8988T (cell line): ENCODE data around the gene OSBPL5.
A peak's percentile ranks its signal among the peaks of the same experiment; 100 is the strongest.

Experiments used
- DNase-seq: peaks from one replicate; pipeline ENCODE4 v3.0.0; 2011

The OSBPL5 gene

DNA sequence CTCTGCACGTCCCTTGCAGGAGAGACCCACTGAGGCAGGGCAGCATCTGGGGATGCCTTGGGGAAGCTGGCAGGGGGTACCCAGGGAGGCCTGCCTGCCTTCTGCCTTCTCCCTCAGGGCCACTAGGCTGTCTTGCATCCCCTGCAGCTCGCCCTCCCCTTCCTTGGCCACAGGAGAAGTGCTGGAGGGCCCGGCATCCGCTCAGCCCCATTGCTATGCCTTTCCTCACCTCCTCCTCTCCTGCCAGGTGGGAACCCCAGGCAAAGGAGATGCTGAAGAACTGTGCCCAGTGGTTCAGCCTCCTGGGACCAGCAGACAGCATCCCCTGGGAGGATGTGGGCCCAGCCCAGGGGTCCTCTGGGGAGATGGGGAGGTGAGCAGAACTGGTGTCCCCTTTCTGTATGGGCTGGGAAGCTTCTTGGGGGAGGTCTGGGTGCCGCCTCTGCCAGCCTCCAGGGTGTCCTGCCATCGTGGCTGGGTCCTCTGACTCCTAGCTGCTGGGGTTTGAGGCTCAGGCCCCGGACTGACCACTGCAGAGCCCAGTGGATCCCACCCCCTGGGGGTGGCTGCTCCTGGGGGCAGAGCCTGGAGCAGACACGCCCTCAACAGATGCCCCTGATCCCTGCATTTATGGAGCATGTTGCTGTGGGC, 32.9 kb upstream of the OSBPL5 start:
- DNase-seq = peak; percentile 37

- DNase-seq = no peak
These were observed 32.1 kb upstream of the OSBPL5 start for GRCh38 chr11:3197044-3197695.

DNA sequence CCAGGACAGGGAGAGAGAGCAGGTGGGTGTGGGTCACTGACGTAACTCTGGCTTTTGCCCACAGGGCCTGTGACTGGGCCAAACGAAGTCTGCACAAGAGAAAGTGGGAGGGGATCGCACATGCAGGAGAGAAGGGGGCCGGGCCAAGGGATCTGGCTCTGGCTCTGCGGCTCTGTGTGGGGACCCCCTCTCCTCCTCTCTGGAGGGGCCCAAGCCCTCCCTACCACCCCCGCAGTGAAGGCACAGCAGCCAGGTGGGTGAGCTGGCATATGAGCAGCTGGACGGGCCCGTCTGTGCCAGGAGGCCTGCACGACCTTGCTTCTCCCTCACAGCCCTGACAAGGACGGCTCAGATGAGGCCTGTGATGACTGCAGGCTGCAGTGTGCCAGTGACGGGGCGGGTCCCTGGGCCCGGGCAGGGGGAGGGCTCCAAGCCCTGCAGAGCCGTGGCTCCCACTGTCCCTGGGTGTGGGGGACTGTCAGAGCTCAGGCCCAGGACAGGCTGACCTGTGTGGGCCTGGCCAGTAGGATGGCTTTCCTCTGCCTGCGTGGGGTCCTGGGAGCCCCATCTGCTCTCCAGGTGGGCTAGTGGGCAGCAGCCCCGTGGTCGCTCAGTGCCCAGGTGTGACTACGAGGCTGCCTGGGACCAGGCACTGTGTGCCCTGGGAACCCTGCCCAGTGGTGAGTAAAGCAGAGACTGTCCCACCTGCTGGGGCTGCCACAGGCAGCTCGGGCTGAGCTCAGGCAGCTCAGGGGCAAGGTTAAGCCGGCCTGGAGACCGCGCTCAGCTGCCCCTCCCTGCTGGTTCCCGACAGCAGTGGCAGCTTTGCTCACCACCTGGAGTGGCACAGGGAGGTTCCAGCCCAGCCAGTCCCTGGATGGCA, 31.3 kb upstream of the OSBPL5 start:
- peak; percentile 38 for DNase-seq

DNA sequence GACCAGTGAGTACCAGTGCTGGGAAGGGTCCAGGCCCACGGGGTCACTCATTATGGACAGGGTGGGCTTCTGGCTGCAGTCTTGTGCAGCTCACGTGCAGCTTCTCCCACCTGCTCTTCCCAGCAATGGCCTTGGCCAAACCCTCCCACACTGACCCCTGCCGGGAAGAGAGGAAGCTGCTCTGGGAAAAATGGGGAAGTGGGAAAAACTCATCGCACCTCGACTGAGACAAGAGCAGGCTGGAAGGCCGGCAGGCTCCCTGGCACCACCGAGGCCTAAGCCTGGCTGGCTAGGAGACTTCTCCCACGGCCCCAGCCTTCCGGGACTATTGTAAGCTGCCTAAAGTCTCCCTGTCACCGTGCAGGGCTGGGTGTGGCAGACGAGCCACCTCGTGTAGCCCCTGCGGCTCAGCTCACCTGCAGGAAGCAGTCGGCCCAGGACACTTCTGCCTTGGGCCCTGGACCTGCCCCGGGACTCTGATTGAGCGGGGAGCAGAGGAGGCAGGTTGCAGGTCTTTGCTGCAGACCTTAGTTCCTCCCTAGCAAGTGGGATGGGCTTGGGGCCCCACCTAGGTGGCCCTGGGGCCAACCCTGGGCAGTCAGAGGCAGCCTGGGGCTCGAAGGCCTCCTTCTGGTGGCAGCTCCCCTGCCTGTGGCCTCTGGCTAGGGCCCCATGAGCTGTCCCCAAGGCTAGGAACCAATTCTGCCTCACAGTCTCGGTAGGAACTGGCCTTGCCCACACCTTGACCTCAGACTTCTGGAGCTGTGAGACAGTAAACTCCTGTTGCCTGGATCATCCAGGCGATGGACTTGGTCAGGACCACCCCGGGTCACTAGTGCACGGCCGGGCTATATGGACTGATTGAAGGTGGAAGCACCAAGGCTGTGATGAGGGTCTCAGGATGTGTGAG, 30.4 kb upstream of the OSBPL5 start:
- peak; percentile 81 for DNase-seq

DNA sequence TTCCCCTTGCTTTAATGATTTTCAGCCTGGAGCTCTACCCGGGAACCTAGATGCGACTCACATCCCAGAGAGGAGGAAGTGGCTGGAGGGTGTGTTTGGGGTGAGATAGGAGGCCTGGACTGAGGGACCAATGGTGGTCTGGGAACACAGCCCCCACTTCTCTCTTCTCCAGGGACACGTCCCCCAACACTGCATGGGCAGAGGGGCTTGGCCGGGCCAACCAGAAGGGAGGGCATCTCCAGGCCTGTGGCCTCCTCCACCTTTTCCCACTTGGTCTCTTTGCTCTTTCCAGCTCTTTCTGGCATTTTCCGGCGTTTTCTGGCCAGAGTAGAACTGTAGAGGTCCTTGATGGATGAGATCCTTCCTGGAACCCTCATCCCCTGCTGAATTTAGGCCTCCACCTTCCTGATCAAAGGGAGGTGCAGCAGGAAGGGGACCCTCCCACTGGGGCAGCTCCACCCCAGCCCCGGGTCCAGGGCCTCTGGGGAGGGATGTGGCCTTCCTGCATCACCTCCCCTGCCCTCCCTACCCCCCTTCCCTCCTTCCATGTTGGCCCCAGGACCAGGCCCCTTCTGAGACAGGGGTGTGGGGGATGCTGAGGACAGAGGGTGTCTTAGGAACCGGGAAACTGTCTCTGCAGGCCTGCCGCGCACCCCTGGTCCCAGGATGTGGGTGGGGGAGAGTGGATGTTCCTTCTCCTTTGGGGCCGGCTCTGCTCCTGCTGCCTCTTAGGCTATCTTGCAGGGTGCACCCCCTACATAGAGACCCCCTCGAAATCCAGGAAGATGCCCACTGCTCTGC, 29.1 kb upstream of the OSBPL5 start:
- peak; percentile 24 for DNase-seq

DNA sequence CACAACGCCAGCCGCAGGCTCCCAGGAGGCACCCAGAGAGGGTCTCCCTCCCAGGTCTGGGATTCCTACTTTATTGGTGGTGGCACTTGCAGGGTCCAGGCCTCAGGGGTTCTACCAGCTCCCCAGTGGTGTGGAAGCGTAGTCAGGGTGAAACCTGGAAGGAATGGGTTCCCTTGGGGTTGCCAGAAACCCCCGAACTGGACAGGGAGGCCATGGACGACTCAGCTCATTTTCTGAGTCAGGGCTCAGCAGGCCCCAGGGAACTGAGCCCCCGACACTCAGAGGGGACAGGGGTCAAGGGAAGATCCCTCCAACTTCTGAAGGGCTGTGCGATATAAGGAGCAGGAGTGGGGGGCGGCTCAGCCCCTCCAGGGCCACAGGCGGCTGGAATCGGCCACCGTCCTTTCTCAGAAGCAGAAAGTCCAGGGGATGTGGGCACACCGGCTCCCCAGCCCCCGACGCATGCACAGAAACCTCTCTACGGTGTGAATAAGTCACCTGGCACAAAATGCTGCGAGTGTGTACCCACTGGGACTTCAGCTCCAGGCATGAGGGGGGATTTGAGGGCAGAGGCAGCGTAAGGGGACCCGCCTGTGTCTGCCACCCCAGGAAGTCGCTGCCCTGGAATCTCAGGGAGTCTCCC, 28.4 kb upstream of the OSBPL5 start:
- DNase-seq = peak; percentile 6

DNA sequence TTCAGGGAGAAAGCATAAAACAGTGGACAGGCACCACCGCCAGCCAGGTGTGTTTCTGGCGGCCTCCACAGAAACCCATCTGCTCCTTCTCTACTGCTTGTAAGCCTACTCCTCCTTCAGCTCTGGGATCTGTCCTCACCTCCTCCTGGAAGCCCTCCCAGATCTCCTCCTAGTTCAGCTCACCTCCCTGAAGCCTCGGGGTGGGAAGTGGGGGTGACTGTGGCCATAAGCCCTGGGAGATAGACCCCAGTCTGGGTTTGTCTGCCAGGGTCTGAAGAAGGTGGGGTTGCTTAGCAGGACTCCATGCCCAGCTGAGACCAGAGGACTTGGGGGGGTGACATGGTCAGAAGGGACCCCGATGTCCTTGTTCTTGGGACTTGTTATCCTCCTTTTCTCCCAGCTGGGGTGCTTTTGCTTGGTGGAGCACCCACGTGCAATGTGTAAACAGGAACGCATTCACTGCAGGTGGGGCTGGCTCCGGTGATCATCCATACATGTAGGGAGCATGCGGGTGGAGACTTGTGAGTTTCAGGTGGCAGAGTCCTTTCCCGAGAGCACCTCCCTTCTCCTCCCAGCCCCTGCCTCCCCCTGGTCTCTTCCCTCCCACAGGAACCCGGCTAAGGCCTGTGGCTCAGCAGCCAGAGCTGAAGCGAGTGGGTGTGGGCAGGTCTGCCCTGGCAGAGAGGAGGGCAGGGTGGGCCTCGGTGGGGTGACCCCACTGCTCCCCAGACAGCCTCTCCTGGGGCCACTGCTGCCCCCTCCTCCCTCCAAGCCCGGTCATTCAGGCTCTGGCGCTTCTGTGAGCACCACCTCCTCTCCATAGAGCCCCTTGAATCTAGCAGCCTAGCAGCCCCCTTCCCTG, 27.6 kb upstream of the OSBPL5 start:
- DNase-seq = peak; percentile 23

GRCh38 chr11:3191586-3192324, 26.6 kb upstream of the OSBPL5 start:
- DNase-seq = no peak

- DNase-seq = peak; percentile 4
These were observed 25.5 kb upstream of the OSBPL5 start for GRCh38 chr11:3190600-3190999.

DNA sequence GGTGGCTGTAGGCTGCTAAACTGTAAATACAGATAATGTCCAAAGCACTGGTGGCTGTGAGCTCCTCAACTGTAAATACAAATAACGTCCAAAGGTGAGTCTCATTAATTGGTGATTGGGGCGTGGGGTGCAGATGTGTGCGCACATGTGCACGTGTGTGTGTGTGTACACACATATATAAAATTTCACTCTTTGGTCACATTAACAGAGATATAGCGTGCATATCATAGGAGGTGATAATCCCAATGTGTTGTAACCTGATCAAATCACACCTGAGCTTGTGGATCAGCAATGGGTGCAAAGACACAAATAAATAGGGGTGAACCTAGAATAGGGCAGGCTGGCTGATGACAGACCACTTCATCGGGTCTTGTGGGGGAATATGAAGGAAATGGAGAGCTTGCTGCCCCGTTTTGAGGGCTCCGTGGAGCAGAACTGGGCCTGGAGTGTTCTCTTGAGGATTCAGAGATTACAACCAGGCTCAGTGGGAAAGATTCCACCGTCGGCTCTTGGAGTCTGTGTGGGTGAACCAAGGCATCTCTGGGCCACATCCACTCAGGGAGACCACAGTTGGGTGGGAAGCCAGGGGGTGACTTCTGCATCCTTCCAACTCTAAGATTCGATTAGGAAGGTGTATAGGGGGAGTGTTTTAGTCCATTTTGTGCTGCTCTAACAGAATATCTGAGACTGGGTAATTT, 24.9 kb upstream of the OSBPL5 start:
- peak; percentile 14 for DNase-seq

- DNase-seq = peak; percentile 15
These were observed 24.2 kb upstream of the OSBPL5 start for GRCh38 chr11:3189196-3189843.

GRCh38 chr11:3188496-3189195, 23.5 kb upstream of the OSBPL5 start:
- DNase-seq = peak; percentile 7

DNA sequence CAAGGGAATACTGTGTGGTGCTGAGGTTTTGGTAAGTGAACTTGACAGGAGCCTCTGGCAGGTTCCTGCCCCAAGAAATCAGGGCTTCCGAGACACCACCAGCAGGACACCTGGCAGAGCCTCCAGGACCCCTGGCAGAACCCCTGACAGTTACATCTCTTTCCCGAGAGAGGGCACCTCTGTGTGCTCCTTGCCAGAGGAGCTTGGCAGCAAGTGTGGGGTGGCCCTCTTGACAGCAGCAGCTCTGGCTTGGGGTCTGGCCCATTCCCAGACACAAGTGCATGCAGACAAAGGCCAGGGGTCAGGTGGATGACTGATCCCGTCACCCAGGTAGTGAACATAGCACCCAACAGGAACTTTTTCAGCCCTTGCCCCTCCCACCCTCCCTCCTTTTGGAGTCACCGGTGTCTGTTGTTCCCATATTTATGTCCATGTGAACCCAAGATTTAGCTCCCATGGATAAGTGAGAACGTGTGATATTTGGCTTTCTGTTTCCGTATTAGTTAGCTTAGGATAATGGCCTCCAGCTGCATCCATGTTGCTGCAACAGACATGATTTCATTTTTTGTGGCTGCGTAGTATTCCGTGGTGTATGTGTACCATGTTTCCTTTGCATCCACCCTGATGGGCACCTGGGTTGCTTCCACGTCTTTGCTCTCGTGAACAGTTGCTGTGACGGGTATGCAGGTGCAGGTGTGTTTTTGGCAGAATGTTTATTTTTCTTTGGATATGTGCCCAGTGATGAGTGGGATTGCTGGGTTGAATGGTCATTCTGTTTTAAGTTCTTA, 21.2 kb upstream of the OSBPL5 start:
- DNase-seq = peak; percentile 3

DNA sequence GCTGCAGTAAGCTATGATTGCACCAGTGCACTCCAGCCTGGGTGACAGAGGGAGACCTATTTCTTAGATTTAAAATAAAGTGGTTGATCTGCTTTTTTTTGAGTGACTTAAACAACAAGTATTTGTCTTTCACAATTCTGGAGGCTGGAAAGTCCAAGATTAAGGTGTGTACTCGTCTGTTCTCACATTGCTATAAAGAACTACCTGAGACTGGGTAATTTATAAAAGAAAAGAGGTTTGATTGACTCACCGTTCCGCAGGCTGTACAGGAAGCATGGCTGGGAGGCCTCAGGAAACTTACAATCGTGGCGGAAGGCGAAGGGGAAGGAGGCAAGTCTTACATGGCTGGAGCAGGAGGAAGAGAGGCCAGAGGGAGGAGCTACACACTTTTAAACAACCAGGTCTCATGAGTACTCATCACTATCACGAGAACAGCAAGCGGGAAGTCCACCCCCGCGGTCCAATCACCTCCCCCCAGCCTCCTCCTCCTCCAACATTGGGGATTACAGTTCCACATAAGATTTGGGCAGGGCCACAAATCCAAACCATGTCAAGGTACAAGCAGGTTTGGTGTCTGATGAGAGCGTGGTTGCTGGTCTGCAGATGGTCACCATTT, 19.7 kb upstream of the OSBPL5 start:
- DNase-seq = no peak

GRCh38 chr11:3183523-3183922, 18.4 kb upstream of the OSBPL5 start:
- peak; percentile 5 for DNase-seq

- no peak for DNase-seq
These were observed 17.3 kb upstream of the OSBPL5 start for GRCh38 chr11:3182462-3182852.
